ENCODE results near the gene ASXL1.
"Not testable (repeated sequence)": the region's sequence is repeated elsewhere in the genome, so short reads cannot be mapped to it uniquely, and the experiment has no call there.

ASXL1 gene

GRCh38 chr20:32337937-32338661 lies 20.0 kb upstream of the ASXL1 start:
- DNase-seq, result no peak

GRCh38 chr20:32338665-32339064 lies 19.5 kb upstream of the ASXL1 start:
- no peak for DNase-seq

GRCh38 chr20:32339116-32339515 lies 19.0 kb upstream of the ASXL1 start:
- no peak for DNase-seq

- not testable (repeated sequence) for DNase-seq
Measured at GRCh38 chr20:32341053-32341452, 17.1 kb upstream of the ASXL1 start.

- peak; percentile 15 for DNase-seq
Measured at GRCh38 chr20:32343439-32343838, 14.7 kb upstream of the ASXL1 start.

GRCh38 chr20:32344835-32345506 lies 13.2 kb upstream of the ASXL1 start:
- peak; percentile 46 for DNase-seq

GRCh38 chr20:32348207-32348606 lies 9.9 kb upstream of the ASXL1 start:
- DNase-seq, result no peak

- no peak for DNase-seq
Measured at GRCh38 chr20:32350421-32350820, 7.7 kb upstream of the ASXL1 start.

- no peak for DNase-seq
Measured at GRCh38 chr20:32352121-32352720, 5.9 kb upstream of the ASXL1 start.

GRCh38 chr20:32353848-32354496 lies 4.2 kb upstream of the ASXL1 start:
- DNase-seq, result no peak

GRCh38 chr20:32354592-32355416 lies 3.3 kb upstream of the ASXL1 start:
- DNase-seq, result no peak

GRCh38 chr20:32355417-32355841 lies 2.7 kb upstream of the ASXL1 start:
- DNase-seq, result no peak

GRCh38 chr20:32355907-32356621 lies 2.1 kb upstream of the ASXL1 start:
- not testable (repeated sequence) for DNase-seq

GRCh38 chr20:32356622-32357374 lies 1.3 kb upstream of the ASXL1 start:
- DNase-seq, result no peak

- no peak for DNase-seq
Measured at GRCh38 chr20:32357375-32357868, 709 bp upstream of the ASXL1 start.

GRCh38 chr20:32358632-32358882 lies 426 bp downstream of the ASXL1 start:
- no peak for DNase-seq

GRCh38 chr20:32358883-32359632 lies 927 bp downstream of the ASXL1 start:
- peak; percentile 90 for DNase-seq

GRCh38 chr20:32359633-32360332 lies 1.7 kb downstream of the ASXL1 start:
- no peak for DNase-seq

- no peak for DNase-seq
Measured at GRCh38 chr20:32360333-32360634, 2.2 kb downstream of the ASXL1 start.

GRCh38 chr20:32362901-32363364 lies 4.8 kb downstream of the ASXL1 start:
- no peak for DNase-seq

Measured in activated CD8-positive, alpha-beta memory T cell treated with anti-CD3 and anti-CD28 coated beads for 24 hours (primary cell).